Esophagus muscularis mucosa (tissue), 4 donors: ENCODE data around the gene SNX14. TPM values are rescaled to one million over a fixed set of nuclear protein-coding genes. Genes with fewer than 3 reads are reported as not detected.

ENCODE experiments used
- DNase-seq: peaks from one replicate; pipeline ENCODE4 v3.0.0-alpha.2; 2017; ENCODE audit errors: extremely low spot score
- H3K27ac ChIP-seq, 4 donors: fragments of 200-600 bp; sonication (generic); replicated peaks in 1 of 4; 1 replicate in 3 of 4; 2 replicates in 1 of 4; pipeline ENCODE4 v1.5.1; 2016 to 2019; ENCODE audit warnings: mild to moderate bottlenecking in 1 of 4
- H3K27me3 ChIP-seq, 4 donors: fragments of 200-600 bp; sonication (generic); one replicate each; pipeline versions ENCODE4 v1.5.1 to v1.6.0; 2016 to 2019
- H3K36me3 ChIP-seq, 4 donors: fragments of 200-600 bp; sonication (generic); one replicate each; pipeline ENCODE4 v1.5.1; 2016 to 2019
- H3K4me1 ChIP-seq, 4 donors: fragments of 200-600 bp; sonication (generic); one replicate each; pipeline ENCODE4 v1.5.1; 2016 to 2019
- H3K4me3 ChIP-seq, 4 donors: fragments of 200-600 bp; sonication (generic); 1 replicate in 2 of 4; 2 replicates in 2 of 4; pipeline ENCODE4 v1.5.1; 2016 to 2019; ENCODE audit warnings: mild to moderate bottlenecking in 4 of 4, moderate library complexity in 1 of 4
- H3K9me3 ChIP-seq, 4 donors: fragments of 200-600 bp; sonication (generic); 1 replicate in 3 of 4; 2 replicates in 1 of 4; pipeline ENCODE4 v1.5.1; 2016 to 2019
- EP300 ChIP-seq: sonication (generic); formaldehyde crosslinking; IDR thresholded peaks from one replicate; pipeline ENCODE4 v1.6.1; 2017; ENCODE audit warnings: antibody characterized with exemption
- POLR2A ChIP-seq: fragments of 450-650 bp; IDR thresholded peaks from one replicate; pipeline ENCODE4 v1.6.1; 2017; ENCODE audit warnings: antibody characterized with exemption, moderate library complexity, mild to moderate bottlenecking, low read depth
- POLR2AphosphoS5 ChIP-seq, 2 donors: sonication (generic); formaldehyde crosslinking; IDR thresholded peaks; one replicate each; pipeline ENCODE4 v1.6.1; 2017; ENCODE audit warnings: antibody characterized with exemption in 2 of 2
- WGBS: methylation state at CpG from one replicate; pipeline ENCODE4 v1.1.5; 2018; 5-methylcytosine and 5-hydroxymethylcytosine counted together
- intact Hi-C: fragments of 100-400 bp; cut with DNase I; formaldehyde crosslinking; loops from one replicate; pipeline ENCODE4 v1.15.1; 2023
- total RNA-seq, 4 donors: library from RNA; depleted of rRNA; stranded (reverse); fragments of >200 nt; gene quantifications; one replicate each; pipeline versions ENCODE4 v1.1.0 to v1.2.1, GENCODE V29; 2016
- TF ChIP-seq, protein P1 (sequence below), 3 experiments: fragments of 200-600 bp in 2 of 3; fragments of 450-650 bp in 1 of 3; sonication (generic) in 2 of 3; IDR thresholded peaks; one replicate each; pipeline ENCODE4 v1.5.1; 2017 to 2019; ENCODE audit warnings: antibody characterized with exemption in 3 of 3, mild to moderate bottlenecking in 2 of 3, moderate library complexity in 1 of 3

Gene SNX14, protein sequence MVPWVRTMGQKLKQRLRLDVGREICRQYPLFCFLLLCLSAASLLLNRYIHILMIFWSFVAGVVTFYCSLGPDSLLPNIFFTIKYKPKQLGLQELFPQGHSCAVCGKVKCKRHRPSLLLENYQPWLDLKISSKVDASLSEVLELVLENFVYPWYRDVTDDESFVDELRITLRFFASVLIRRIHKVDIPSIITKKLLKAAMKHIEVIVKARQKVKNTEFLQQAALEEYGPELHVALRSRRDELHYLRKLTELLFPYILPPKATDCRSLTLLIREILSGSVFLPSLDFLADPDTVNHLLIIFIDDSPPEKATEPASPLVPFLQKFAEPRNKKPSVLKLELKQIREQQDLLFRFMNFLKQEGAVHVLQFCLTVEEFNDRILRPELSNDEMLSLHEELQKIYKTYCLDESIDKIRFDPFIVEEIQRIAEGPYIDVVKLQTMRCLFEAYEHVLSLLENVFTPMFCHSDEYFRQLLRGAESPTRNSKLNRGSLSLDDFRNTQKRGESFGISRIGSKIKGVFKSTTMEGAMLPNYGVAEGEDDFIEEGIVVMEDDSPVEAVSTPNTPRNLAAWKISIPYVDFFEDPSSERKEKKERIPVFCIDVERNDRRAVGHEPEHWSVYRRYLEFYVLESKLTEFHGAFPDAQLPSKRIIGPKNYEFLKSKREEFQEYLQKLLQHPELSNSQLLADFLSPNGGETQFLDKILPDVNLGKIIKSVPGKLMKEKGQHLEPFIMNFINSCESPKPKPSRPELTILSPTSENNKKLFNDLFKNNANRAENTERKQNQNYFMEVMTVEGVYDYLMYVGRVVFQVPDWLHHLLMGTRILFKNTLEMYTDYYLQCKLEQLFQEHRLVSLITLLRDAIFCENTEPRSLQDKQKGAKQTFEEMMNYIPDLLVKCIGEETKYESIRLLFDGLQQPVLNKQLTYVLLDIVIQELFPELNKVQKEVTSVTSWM
- total RNA-seq = 10 to 100 TPM; 39.6 to 60.6 (median 41.5) TPM

DNA sequence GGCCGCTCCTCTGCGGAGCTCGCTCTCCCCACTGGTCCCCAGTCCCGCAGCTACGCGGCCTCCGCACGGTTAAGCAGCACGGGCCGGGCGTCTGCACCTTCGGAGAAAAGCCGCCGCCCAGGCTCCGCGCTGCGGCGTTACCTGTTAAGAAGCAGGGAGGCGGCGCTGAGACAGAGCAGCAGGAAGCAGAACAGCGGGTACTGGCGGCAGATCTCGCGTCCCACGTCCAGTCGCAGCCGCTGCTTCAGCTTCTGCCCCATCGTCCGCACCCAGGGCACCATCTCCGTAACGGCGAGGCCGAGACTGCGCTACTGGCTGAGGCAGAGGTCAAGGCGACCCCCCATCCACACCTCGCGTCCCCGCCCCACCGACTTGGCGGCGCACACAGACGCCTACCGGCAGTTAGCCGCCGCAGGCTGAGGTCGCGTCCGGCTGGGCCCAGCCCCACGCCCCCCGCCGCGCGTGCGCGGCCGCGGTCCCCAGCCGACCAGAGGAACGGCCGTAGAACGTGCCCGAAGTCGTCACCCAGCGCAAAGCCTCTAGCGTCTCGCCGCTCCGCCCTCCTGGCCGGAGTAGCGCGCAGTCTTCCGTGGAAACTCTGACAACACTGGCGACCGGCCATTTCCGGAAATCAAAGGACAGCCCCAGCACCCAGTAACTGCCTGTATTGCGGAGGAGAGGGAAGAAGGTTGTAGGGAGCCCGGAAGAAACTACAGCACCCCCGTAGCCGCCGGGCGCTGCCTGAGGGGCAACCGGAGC, at the start of gene SNX14:
TSS of gene SNX14 (minus strand) at position 421 of the 759 bp plus-strand sequence. CDS start at position 281, 140 bp downstream.
- Histone ChIP-seq H3K4me1 (peaks cover 20 to 38% (median 28%) of the 10 kb centered on the region in 4 donors), H3K9me3 (no peaks in the 10 kb centered on the region), H3K27ac (peak within 1 kb of the TSS; percentile 89 to 96 (median 95)), H3K36me3 (no peaks in the 10 kb centered on the region), H3K27me3 (no peaks in the 10 kb centered on the region), H3K4me3 (peak within 1 kb of the TSS; percentile 76 to 81 (median 79))
- peak; percentile 96 for DNase-seq
- WGBS = 4% methylated on average over 47 of the region's 82 CpGs
- TF ChIP-seq POLR2A (peak; percentile 63), POLR2AphosphoS5 (IDR thresholded peaks at IDR 0.05) (peak; percentile 92), EP300 (no peak)
- TF ChIP-seq, protein P1, sequence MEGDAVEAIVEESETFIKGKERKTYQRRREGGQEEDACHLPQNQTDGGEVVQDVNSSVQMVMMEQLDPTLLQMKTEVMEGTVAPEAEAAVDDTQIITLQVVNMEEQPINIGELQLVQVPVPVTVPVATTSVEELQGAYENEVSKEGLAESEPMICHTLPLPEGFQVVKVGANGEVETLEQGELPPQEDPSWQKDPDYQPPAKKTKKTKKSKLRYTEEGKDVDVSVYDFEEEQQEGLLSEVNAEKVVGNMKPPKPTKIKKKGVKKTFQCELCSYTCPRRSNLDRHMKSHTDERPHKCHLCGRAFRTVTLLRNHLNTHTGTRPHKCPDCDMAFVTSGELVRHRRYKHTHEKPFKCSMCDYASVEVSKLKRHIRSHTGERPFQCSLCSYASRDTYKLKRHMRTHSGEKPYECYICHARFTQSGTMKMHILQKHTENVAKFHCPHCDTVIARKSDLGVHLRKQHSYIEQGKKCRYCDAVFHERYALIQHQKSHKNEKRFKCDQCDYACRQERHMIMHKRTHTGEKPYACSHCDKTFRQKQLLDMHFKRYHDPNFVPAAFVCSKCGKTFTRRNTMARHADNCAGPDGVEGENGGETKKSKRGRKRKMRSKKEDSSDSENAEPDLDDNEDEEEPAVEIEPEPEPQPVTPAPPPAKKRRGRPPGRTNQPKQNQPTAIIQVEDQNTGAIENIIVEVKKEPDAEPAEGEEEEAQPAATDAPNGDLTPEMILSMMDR (IDR thresholded peaks at IDR 0.05) = peak in 1 of 3 experiments; percentile 14
- intact Hi-C loops = loop anchor here (2.0 kb wide), 2 partner anchors 49 to 85 kb away; partner anchors contain the start of gene SYNCRIP

- Histone ChIP-seq H3K4me3 (peak within 1 kb of the TSS; percentile 83 to 100 (median 92)), H3K27ac (peak within 1 kb of the TSS; percentile 95 to 100 (median 98)), H3K4me1 (peaks cover 36 to 51% (median 48%) of the 10 kb centered on the region in 4 donors), H3K27me3 (no peaks in the 10 kb centered on the region), H3K9me3 (no peaks in the 10 kb centered on the region), H3K36me3 (peaks cover 0 to 26% (median 9%) of the 10 kb centered on the region in 4 donors)
- intact Hi-C loops = loop anchor here (1.0 to 2.0 kb wide), 2 partner anchors 35 to 50 kb away; partner anchors contain the start of gene SNX14
- TF ChIP-seq POLR2A = peak; percentile 96
- no peak for TF ChIP-seq EP300
- TF ChIP-seq, protein P1 (IDR thresholded peaks at IDR 0.05) = no peak
- peak; percentile 93 to 98 for TF ChIP-seq POLR2AphosphoS5 (IDR thresholded peaks at IDR 0.05)
- under 1% methylated on average over 36 of the region's 76 CpGs for WGBS
- peak; percentile 99 for DNase-seq
These were observed 49.3 kb upstream of the SNX14 start, which contains the start of gene SYNCRIP for GRCh38 chr6:85642774-85643536. Gene SYNCRIP, minus strand, starts transcription at chr6:85642886. Its CDS starts 1,447 bp downstream, at chr6:85641439.

DNA sequence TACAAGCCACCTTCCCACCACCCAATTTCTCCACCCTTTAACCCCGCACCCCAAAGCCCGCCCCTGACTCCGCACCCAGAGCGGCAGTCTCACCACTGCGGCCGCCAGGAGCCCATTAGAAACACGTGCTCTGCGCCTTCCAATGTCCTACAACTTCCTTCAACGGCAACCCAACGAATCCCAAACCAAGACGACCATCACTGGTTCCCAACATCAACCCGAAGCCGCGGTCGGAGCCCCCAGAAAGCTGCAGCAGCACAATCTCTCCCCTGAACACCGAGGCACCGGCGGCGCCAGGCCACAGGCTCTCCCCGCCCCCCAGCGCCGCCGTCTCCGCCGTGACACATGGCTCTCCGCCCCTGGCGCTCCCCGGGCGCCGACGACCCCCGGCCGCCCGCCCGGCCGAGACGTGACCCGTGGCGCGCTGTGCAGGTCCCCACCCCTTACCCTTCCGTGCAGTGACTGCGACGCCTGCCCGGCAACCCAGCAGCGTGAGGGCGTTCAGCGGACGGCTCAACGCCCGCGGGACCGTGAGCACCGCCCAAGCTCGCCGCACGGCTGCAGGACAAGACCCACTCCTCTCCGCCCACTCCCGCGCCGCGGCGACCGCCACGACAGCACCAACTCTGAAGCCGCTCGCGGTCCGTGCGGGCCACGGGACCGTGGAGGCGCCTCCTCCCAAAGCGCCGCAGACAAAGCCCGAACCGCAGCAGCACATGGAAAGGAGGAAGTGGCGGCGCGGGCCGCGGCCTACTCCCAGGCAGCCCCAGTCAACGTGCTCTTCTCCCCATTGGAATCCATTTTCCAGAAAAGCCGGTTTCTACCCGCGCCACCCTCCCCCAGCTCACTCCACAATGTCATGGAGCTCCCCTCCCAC, 48.5 kb upstream of the SNX14 start:
- Histone ChIP-seq H3K27me3 (no peaks in the 10 kb centered on the region), H3K9me3 (no peaks in the 10 kb centered on the region), H3K4me3 (peak overlapping the region; percentile 83 to 100 (median 92)), H3K4me1 (peaks cover 40 to 59% (median 56%) of the 10 kb centered on the region in 4 donors), H3K27ac (peak overlapping the region; percentile 95 to 100 (median 98)), H3K36me3 (peaks cover 1 to 34% (median 13%) of the 10 kb centered on the region in 4 donors)
- TF ChIP-seq, protein P1 (IDR thresholded peaks at IDR 0.05) = peak in 1 of 3 experiments; percentile 11
- TF ChIP-seq POLR2AphosphoS5 (IDR thresholded peaks at IDR 0.05) = peak in 1 of 2 donors; percentile 11
- no peak for TF ChIP-seq POLR2A
- peak; percentile 92 for DNase-seq
- 2% methylated on average over 13 of the region's 85 CpGs for WGBS
- intact Hi-C loops = loop anchor here (1.0 to 2.0 kb wide), 2 partner anchors 36 to 49 kb away; partner anchors contain the start of gene SNX14
